Mesenchymal stem cell (in vitro differentiated cells and primary cell): Measurements from ENCODE around the gene RDH14.
A peak's percentile ranks its signal among the peaks of the same experiment; 100 is the strongest.

Experiments
- DNase-seq: peaks from one replicate; pipeline ENCODE4 v3.0.0-alpha.2; 2013
- H2AFZ ChIP-seq: one replicate; pipeline ENCODE4 v1.6.1; 2013; ENCODE audit warnings: low read depth, mild to moderate bottlenecking, control low read depth, inconsistent platforms, low read length, moderate library complexity
- H2AK5ac ChIP-seq: 2 replicates; pipeline ENCODE4 v1.6.1; 2013; ENCODE audit warnings: low read length, moderate library complexity, mild to moderate bottlenecking, inconsistent platforms; ENCODE audit not compliant: severe bottlenecking
- H2BK120ac ChIP-seq: one replicate; pipeline ENCODE4 v1.6.1; 2013; ENCODE audit warnings: low read depth, mild to moderate bottlenecking, inconsistent platforms, low read length, moderate library complexity
- H2BK12ac ChIP-seq, 2 experiments: one replicate each; pipeline ENCODE4 v1.6.1; 2013; ENCODE audit warnings: inconsistent platforms in 2 of 2, low read length in 2 of 2, mild to moderate bottlenecking in 2 of 2, moderate library complexity in 2 of 2, control low read depth in 1 of 2
- H2BK15ac ChIP-seq: one replicate; pipeline ENCODE4 v1.6.1; 2013; ENCODE audit warnings: mild to moderate bottlenecking, low read depth, inconsistent platforms; ENCODE audit not compliant: poor library complexity, severe bottlenecking
- H2BK5ac ChIP-seq: 2 replicates; pipeline ENCODE4 v1.6.1; 2013; ENCODE audit warnings: low read depth, mild to moderate bottlenecking, low read length, control low read depth, inconsistent platforms; ENCODE audit not compliant: poor library complexity, severe bottlenecking
- H3K14ac ChIP-seq, 2 experiments: one replicate each; pipeline ENCODE4 v1.6.1; 2013; ENCODE audit warnings: inconsistent platforms in 2 of 2, low read length in 2 of 2, control low read depth in 1 of 2, mild to moderate bottlenecking in 1 of 2, moderate library complexity in 1 of 2
- H3K18ac ChIP-seq, 2 experiments: one replicate each; pipeline ENCODE4 v1.6.1; 2013; ENCODE audit warnings: inconsistent platforms in 2 of 2, low read length in 2 of 2, control low read depth in 1 of 2, low read depth in 1 of 2, mild to moderate bottlenecking in 1 of 2
- H3K23ac ChIP-seq, 2 experiments: one replicate each; pipeline ENCODE4 v1.6.1; 2013; ENCODE audit warnings: inconsistent platforms in 2 of 2, low read length in 2 of 2, mild to moderate bottlenecking in 2 of 2, moderate library complexity in 2 of 2, control low read depth in 1 of 2
- H3K27ac ChIP-seq: 2 replicates; pipeline ENCODE4 v1.5.1; 2013; ENCODE audit warnings: mild to moderate bottlenecking, moderate library complexity, low read length, control low read depth, inconsistent platforms; ENCODE audit not compliant: poor library complexity, severe bottlenecking
- H3K27me3 ChIP-seq, 2 experiments: 2 replicates each; pipeline versions ENCODE4 v1.6.1 to v1.7.0; 2013; ENCODE audit warnings: low read length in 2 of 2, mild to moderate bottlenecking in 2 of 2, moderate library complexity in 2 of 2, control low read depth in 1 of 2, inconsistent platforms in 1 of 2; ENCODE audit not compliant: control insufficient read depth in 1 of 2, insufficient read depth in 1 of 2
- H3K36me3 ChIP-seq, 2 experiments: 2 replicates each; pipeline versions ENCODE4 v1.6.1 to v1.7.0; 2013; ENCODE audit warnings: low read length in 2 of 2, control low read depth in 1 of 2, inconsistent platforms in 1 of 2, low read depth in 1 of 2, mild to moderate bottlenecking in 1 of 2; ENCODE audit not compliant: insufficient read depth in 2 of 2, control insufficient read depth in 1 of 2
- H3K4ac ChIP-seq, 2 experiments: one replicate each; pipeline ENCODE4 v1.6.1; 2013; ENCODE audit warnings: inconsistent platforms in 2 of 2, low read length in 2 of 2, mild to moderate bottlenecking in 2 of 2, moderate library complexity in 2 of 2, control low read depth in 1 of 2, low read depth in 1 of 2
- H3K4me1 ChIP-seq: 2 replicates; pipeline ENCODE4 v1.6.1; 2013; ENCODE audit warnings: low read depth, low read length, control low read depth; ENCODE audit not compliant: control insufficient read depth, insufficient read depth
- H3K4me2 ChIP-seq: 2 replicates; pipeline ENCODE4 v1.6.1; 2013; ENCODE audit warnings: low read length, mild to moderate bottlenecking, inconsistent platforms; ENCODE audit not compliant: poor library complexity, severe bottlenecking
- H3K4me3 ChIP-seq, 2 experiments: 2 replicates each; pipeline versions ENCODE4 v1.5.1 to v1.7.0; 2013; ENCODE audit warnings: low read length in 2 of 2, mild to moderate bottlenecking in 2 of 2, control low read depth in 1 of 2, low read depth in 1 of 2; ENCODE audit not compliant: insufficient read depth in 1 of 2
- H3K79me1 ChIP-seq: replicated peaks from 2 replicates; pipeline ENCODE4 v1.6.1; 2013; ENCODE audit warnings: mild to moderate bottlenecking, control low read depth, low read length, inconsistent platforms; ENCODE audit not compliant: poor library complexity, severe bottlenecking
- H3K9ac ChIP-seq: 2 replicates; pipeline ENCODE4 v1.7.0; 2013; ENCODE audit warnings: mild to moderate bottlenecking, low read length, moderate library complexity
- H3K9me3 ChIP-seq: 2 replicates; pipeline ENCODE4 v1.7.0; 2013; ENCODE audit warnings: mild to moderate bottlenecking, low read length; ENCODE audit not compliant: control insufficient read depth
- H4K8ac ChIP-seq: one replicate; pipeline ENCODE4 v1.6.1; 2013; ENCODE audit warnings: inconsistent platforms, mild to moderate bottlenecking, low read length, moderate library complexity
- H4K91ac ChIP-seq: one replicate; pipeline ENCODE4 v1.6.1; 2013; ENCODE audit warnings: mild to moderate bottlenecking, low read length, inconsistent platforms
- WGBS: methylation state at CpG from one replicate; pipeline ENCODE4 v1.1.7; 2013; ENCODE audit warnings: mixed read lengths; 5-methylcytosine and 5-hydroxymethylcytosine counted together

RDH14 gene

DNA sequence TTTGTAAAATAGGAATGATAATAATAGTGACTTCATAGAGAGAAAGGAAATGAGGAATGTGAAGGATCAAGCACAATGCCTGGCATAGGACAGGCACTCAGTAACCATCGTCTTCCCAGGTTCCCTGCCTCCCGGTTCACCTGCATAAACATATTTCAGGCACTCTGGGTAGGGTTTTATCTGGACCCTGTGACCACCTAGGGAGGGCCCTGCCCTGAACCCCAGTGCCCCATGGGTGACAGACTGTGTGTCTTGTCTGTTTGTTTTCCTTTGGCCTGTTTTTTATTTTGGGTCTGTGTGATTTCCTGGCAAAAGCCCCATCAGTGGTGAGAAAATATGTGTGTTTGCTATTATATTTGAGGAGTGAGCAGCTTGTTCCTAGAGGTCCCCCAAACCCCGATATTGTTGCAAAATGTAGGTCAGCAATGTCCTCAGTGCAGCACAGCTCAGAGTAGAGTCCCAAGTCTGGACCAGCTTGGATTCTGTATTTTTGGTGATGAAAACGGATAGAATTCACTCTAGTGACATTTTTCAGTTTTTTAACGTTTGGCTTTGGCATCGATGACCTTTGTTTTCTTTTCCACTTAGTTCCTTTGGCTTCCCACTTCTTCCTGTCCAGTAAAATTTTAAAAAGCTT is 38.5 kb upstream of the RDH14 start:
- H3K9ac ChIP-seq, result peak overlapping the region; percentile 64
- H3K79me1 ChIP-seq, result no peaks in the 10 kb centered on the region
- H4K91ac ChIP-seq, result no peak overlapping the region
- no peaks in the 10 kb centered on the region for H3K36me3 ChIP-seq
- no peak overlapping the region for H4K8ac ChIP-seq
- DNase-seq, result no peak
- no peak overlapping the region for H3K4ac ChIP-seq
- H3K4me1 ChIP-seq, result no peaks in the 10 kb centered on the region
- H3K4me2 ChIP-seq, result no peak overlapping the region
- no peak overlapping the region for H3K14ac ChIP-seq
- H3K23ac ChIP-seq, result no peak overlapping the region
- peak overlapping the region in 1 of 2 experiments; percentile 47 for H3K4me3 ChIP-seq
- H3K27me3 ChIP-seq, result no peaks in the 10 kb centered on the region
- no peak overlapping the region for H2BK15ac ChIP-seq
- no peak overlapping the region for H2AFZ ChIP-seq
- no peak overlapping the region for H2BK5ac ChIP-seq
- 89% methylated on average over 6 of the region's 6 CpGs for WGBS
- no peak overlapping the region for H2AK5ac ChIP-seq
- no peak overlapping the region for H3K27ac ChIP-seq
- H2BK120ac ChIP-seq, result no peak overlapping the region
- H2BK12ac ChIP-seq, result no peak overlapping the region
- H3K18ac ChIP-seq, result no peak overlapping the region
- no peaks in the 10 kb centered on the region for H3K9me3 ChIP-seq

DNA sequence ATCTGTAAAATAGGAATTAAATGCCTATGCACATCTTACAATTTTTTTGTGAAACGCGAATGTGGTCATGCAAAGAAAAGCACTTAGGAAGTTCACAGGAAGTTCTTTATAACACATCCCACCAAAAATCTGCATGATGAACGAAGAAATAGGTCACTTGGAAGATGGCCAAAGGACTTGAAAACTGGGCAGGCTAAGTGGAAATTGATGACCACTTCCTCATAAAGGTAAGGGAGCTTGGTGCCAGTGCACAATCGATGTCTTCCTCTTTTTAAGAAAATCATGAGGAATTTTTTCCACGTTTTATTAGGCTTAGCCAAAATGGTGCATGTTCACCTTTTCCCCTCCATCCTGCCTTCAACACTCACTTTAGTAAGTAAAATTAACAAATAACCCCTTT is 37.2 kb upstream of the RDH14 start:
- no peak overlapping the region for H3K14ac ChIP-seq
- no peaks in the 10 kb centered on the region for H3K9me3 ChIP-seq
- H2BK12ac ChIP-seq, result no peak overlapping the region
- H3K4me1 ChIP-seq, result no peaks in the 10 kb centered on the region
- no peaks in the 10 kb centered on the region for H3K36me3 ChIP-seq
- H3K23ac ChIP-seq, result no peak overlapping the region
- H3K18ac ChIP-seq, result no peak overlapping the region
- no peak overlapping the region for H3K9ac ChIP-seq
- no peak overlapping the region for H4K91ac ChIP-seq
- H2AK5ac ChIP-seq, result no peak overlapping the region
- H3K27ac ChIP-seq, result no peak overlapping the region
- no peak overlapping the region for H3K4me3 ChIP-seq
- H2BK5ac ChIP-seq, result no peak overlapping the region
- H4K8ac ChIP-seq, result no peak overlapping the region
- H2AFZ ChIP-seq, result no peak overlapping the region
- DNase-seq, result no peak
- no peak overlapping the region for H2BK120ac ChIP-seq
- no peaks in the 10 kb centered on the region for H3K79me1 ChIP-seq
- 91% methylated on average over 4 of the region's 5 CpGs for WGBS
- no peak overlapping the region for H3K4ac ChIP-seq
- H2BK15ac ChIP-seq, result no peak overlapping the region
- H3K4me2 ChIP-seq, result no peak overlapping the region
- H3K27me3 ChIP-seq, result no peaks in the 10 kb centered on the region

GRCh38 chr2:18596993-18597392 is 36.5 kb upstream of the RDH14 start:
- Histone ChIP-seq H3K18ac (no peak overlapping the region), H3K9ac (no peak overlapping the region), H3K4me2 (no peak overlapping the region), H2BK12ac (no peak overlapping the region), H2BK15ac (no peak overlapping the region), H3K36me3 (no peaks in the 10 kb centered on the region), H4K8ac (no peak overlapping the region), H3K27me3 (no peaks in the 10 kb centered on the region), H3K4me3 (no peak overlapping the region), H3K4ac (no peak overlapping the region), H3K4me1 (no peaks in the 10 kb centered on the region), H3K23ac (no peak overlapping the region), H3K14ac (no peak overlapping the region), H2AK5ac (no peak overlapping the region), H2AFZ (no peak overlapping the region), H4K91ac (no peak overlapping the region), H3K9me3 (no peaks in the 10 kb centered on the region), H2BK120ac (no peak overlapping the region), H2BK5ac (no peak overlapping the region), H3K79me1 (no peaks in the 10 kb centered on the region), H3K27ac (no peak overlapping the region)
- 81% methylated on average over 3 of the region's 3 CpGs for WGBS
- DNase-seq, result no peak

GRCh38 chr2:18593496-18593895 is 33.0 kb upstream of the RDH14 start:
- H3K4me2 ChIP-seq, result no peak overlapping the region
- H2AFZ ChIP-seq, result no peak overlapping the region
- no peak overlapping the region for H4K8ac ChIP-seq
- H4K91ac ChIP-seq, result no peak overlapping the region
- H2AK5ac ChIP-seq, result no peak overlapping the region
- no peaks in the 10 kb centered on the region for H3K79me1 ChIP-seq
- H3K4me1 ChIP-seq, result no peaks in the 10 kb centered on the region
- 52% methylated on average over 1 of the region's 1 CpG for WGBS
- H3K9me3 ChIP-seq, result peaks cover 5% of the 10 kb centered on the region
- no peak overlapping the region for H3K27ac ChIP-seq
- H3K4me3 ChIP-seq, result no peak overlapping the region
- H2BK12ac ChIP-seq, result no peak overlapping the region
- H2BK15ac ChIP-seq, result no peak overlapping the region
- no peak overlapping the region for H2BK5ac ChIP-seq
- no peak overlapping the region for H3K18ac ChIP-seq
- no peak for DNase-seq
- H2BK120ac ChIP-seq, result no peak overlapping the region
- no peak overlapping the region for H3K23ac ChIP-seq
- no peak overlapping the region for H3K14ac ChIP-seq
- H3K27me3 ChIP-seq, result no peaks in the 10 kb centered on the region
- H3K9ac ChIP-seq, result no peak overlapping the region
- no peaks in the 10 kb centered on the region for H3K36me3 ChIP-seq
- no peak overlapping the region for H3K4ac ChIP-seq
